GM12892 (cell line): ENCODE data around the gene SPOCK1.

Source experiments
- POLR2A ChIP-seq: IDR thresholded peaks from 2 replicates; pipeline ENCODE4 v1.6.1; 2011; ENCODE audit warnings: low read depth, low read length, control low read depth
- POLR2AphosphoS5 ChIP-seq: IDR thresholded peaks from 2 replicates; pipeline ENCODE4 v1.6.1; 2011; ENCODE audit warnings: low read depth, low read length, control low read depth
- TAF1 ChIP-seq: IDR thresholded peaks from 2 replicates; pipeline ENCODE4 v1.6.1; 2011; ENCODE audit warnings: low read depth, mild to moderate bottlenecking, control low read depth, low read length, borderline replicate concordance

GRCh38 chr5:137142764-137143605 is 356.1 kb downstream of the SPOCK1 start:
- no peak for TF ChIP-seq POLR2A
- TF ChIP-seq POLR2AphosphoS5: no peak
- TF ChIP-seq TAF1: no peak
